Cardiac muscle cell (in vitro differentiated cells and primary cell): ENCODE results near the gene GNB4. TPM values are rescaled to one million over a fixed set of nuclear protein-coding genes. Genes with fewer than 3 reads are reported as not detected.

Experiments
- DNase-seq, 2 donors: peaks; one replicate each; pipeline versions ENCODE4 v3.0.0 to v3.0.0-alpha.2; 2010 to 2017; ENCODE audit warnings: low read depth in 1 of 2, low spot score in 1 of 2
- H3K27ac ChIP-seq: fragments of 200-600 bp; sonication (generic); 2 replicates; pipeline ENCODE4 v1.5.1; 2016
- H3K27me3 ChIP-seq: fragments of 200-600 bp; sonication (generic); 2 replicates; pipeline ENCODE4 v1.6.0; 2016; ENCODE audit warnings: control low read depth
- H3K36me3 ChIP-seq: fragments of 200-600 bp; sonication (generic); 2 replicates; pipeline ENCODE4 v1.5.1; 2016; ENCODE audit warnings: control low read depth
- H3K4me1 ChIP-seq: fragments of 200-600 bp; sonication (generic); 2 replicates; pipeline ENCODE4 v1.8.1; 2017; ENCODE audit warnings: low read depth, mild to moderate bottlenecking, mixed run types
- H3K4me3 ChIP-seq: fragments of 200-600 bp; sonication (generic); 2 replicates; pipeline ENCODE4 v1.5.1; 2016; ENCODE audit warnings: mild to moderate bottlenecking
- H3K9me3 ChIP-seq: fragments of 200-600 bp; sonication (generic); 2 replicates; pipeline ENCODE4 v1.5.1; 2017; ENCODE audit warnings: low read depth, mild to moderate bottlenecking, control low read depth
- CTCF ChIP-seq: IDR thresholded peaks from 2 replicates; pipeline ENCODE4 v1.5.1; 2012; ENCODE audit warnings: low read depth, mild to moderate bottlenecking, low read length
- polyA plus RNA-seq: library from polyadenylated mRNA; unstranded; fragments of >200 nt; fragmentation: Nextera tagmentation; extraction: Ambion mirVana; gene quantifications from 2 replicates; pipeline ENCODE4 v1.2.1, GENCODE V29; 2016
- total RNA-seq: library from RNA; depleted of rRNA; stranded (reverse); fragments of >200 nt; gene quantifications from 2 replicates; pipeline ENCODE4 v1.2.3, GENCODE V29; 2016

GNB4 gene
- total and polyA plus RNA-seq, 2 experiments from 2014 or later, result 18.4 to 26.7 TPM

- Histone ChIP-seq H3K4me1 (no peaks in the 10 kb centered on the region), H3K4me3 (no peak overlapping the region), H3K9me3 (no peaks in the 10 kb centered on the region), H3K27me3 (no peaks in the 10 kb centered on the region), H3K36me3 (no peaks in the 10 kb centered on the region), H3K27ac (no peak overlapping the region)
- DNase-seq, result peak in 1 of 2 donors; percentile 51
- no peak for TF ChIP-seq CTCF
Observed at GRCh38 chr3:179463319-179463718, 12.0 kb upstream of the GNB4 start.

GRCh38 chr3:179460260-179460659 is 9.0 kb upstream of the GNB4 start:
- no peaks in the 10 kb centered on the region for H3K9me3 ChIP-seq
- no peak for DNase-seq
- H3K36me3 ChIP-seq, result no peaks in the 10 kb centered on the region
- H3K4me1 ChIP-seq, result no peaks in the 10 kb centered on the region
- no peak for TF ChIP-seq CTCF
- no peak overlapping the region for H3K27ac ChIP-seq
- H3K4me3 ChIP-seq, result no peak overlapping the region
- no peaks in the 10 kb centered on the region for H3K27me3 ChIP-seq

- Histone ChIP-seq H3K36me3 (no peaks in the 10 kb centered on the region), H3K4me1 (peaks cover 14% of the 10 kb centered on the region), H3K27me3 (no peaks in the 10 kb centered on the region), H3K27ac (no peak overlapping the region), H3K4me3 (no peak overlapping the region), H3K9me3 (no peaks in the 10 kb centered on the region)
- no peak for TF ChIP-seq CTCF
- peak in 1 of 2 donors; percentile 11 for DNase-seq
Observed at GRCh38 chr3:179455954-179456353, 4.7 kb upstream of the GNB4 start.

GRCh38 chr3:179454887-179455286 is 3.6 kb upstream of the GNB4 start:
- H3K27ac ChIP-seq, result no peak overlapping the region
- H3K9me3 ChIP-seq, result no peaks in the 10 kb centered on the region
- no peak for TF ChIP-seq CTCF
- no peaks in the 10 kb centered on the region for H3K27me3 ChIP-seq
- H3K4me3 ChIP-seq, result no peak overlapping the region
- peak; percentile 13 to 20 for DNase-seq
- H3K4me1 ChIP-seq, result peaks cover 14% of the 10 kb centered on the region
- H3K36me3 ChIP-seq, result no peaks in the 10 kb centered on the region

- Histone ChIP-seq H3K4me1 (peaks cover 18% of the 10 kb centered on the region), H3K36me3 (no peaks in the 10 kb centered on the region), H3K27me3 (no peaks in the 10 kb centered on the region), H3K4me3 (no peak overlapping the region), H3K27ac (no peak overlapping the region), H3K9me3 (no peaks in the 10 kb centered on the region)
- no peak for TF ChIP-seq CTCF
- DNase-seq, result no peak
Observed at GRCh38 chr3:179453967-179454366, 2.7 kb upstream of the GNB4 start.

DNA sequence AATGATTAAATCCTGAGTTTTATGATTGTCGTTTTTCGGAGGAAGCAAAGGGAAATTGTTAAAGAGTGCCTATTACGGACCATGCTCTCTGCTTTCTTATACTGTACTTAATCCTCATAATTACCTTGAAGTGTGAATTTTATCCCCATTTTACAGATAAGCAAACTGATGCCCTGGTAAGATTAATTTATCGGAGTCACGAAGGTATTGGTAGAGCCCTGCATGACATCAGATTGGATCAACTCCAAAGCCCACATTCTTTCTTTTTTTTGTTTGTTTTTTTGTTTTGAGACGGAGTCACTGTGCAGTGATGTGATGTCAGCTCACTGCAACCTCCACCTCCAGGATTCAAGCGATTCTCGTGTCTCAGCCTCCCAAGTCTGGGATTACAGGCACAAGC is 1.6 kb upstream of the GNB4 start:
- DNase-seq, result peak in 1 of 2 donors; percentile 21
- no peak overlapping the region for H3K4me3 ChIP-seq
- no peak for TF ChIP-seq CTCF
- no peaks in the 10 kb centered on the region for H3K27me3 ChIP-seq
- no peaks in the 10 kb centered on the region for H3K36me3 ChIP-seq
- H3K27ac ChIP-seq, result no peak overlapping the region
- H3K9me3 ChIP-seq, result no peaks in the 10 kb centered on the region
- H3K4me1 ChIP-seq, result peaks cover 18% of the 10 kb centered on the region
